Neutrophil (primary cell): Measurements from ENCODE around the gene STARD7.

Experiments
- H3K27ac ChIP-seq: fragments of 200-600 bp; sonication (generic); 2 replicates; pipeline ENCODE4 v1.5.1; 2016; ENCODE audit warnings: mild to moderate bottlenecking, moderate library complexity
- H3K27me3 ChIP-seq: fragments of 200-600 bp; sonication (generic); 2 replicates; pipeline ENCODE4 v1.6.0; 2016; ENCODE audit warnings: mild to moderate bottlenecking
- H3K36me3 ChIP-seq: fragments of 200-600 bp; sonication (generic); 2 replicates; pipeline ENCODE4 v1.5.1; 2017
- H3K4me1 ChIP-seq, 2 experiments: fragments of 200-600 bp in 1 of 2; sonication (generic) in 1 of 2; 1 replicate in 1 of 2; 2 replicates in 1 of 2; pipeline versions ENCODE4 v1.5.1 to v1.6.1; 2013 to 2016; ENCODE audit warnings: low read depth in 1 of 2, low read length in 1 of 2, mild to moderate bottlenecking in 1 of 2, moderate library complexity in 1 of 2; ENCODE audit not compliant: control insufficient read depth in 1 of 2, insufficient read depth in 1 of 2
- H3K4me3 ChIP-seq, 2 experiments: fragments of 200-600 bp in 1 of 2; sonication (generic) in 1 of 2; 1 replicate in 1 of 2; 2 replicates in 1 of 2; pipeline ENCODE4 v1.5.1; 2013 to 2016; ENCODE audit warnings: low read depth in 1 of 2, low read length in 1 of 2, mild to moderate bottlenecking in 1 of 2, moderate library complexity in 1 of 2
- H3K9me3 ChIP-seq: fragments of 200-600 bp; sonication (generic); 2 replicates; pipeline ENCODE4 v1.5.1; 2016
- CTCF ChIP-seq: fragments of 200-600 bp; sonication (generic); IDR thresholded peaks from 2 replicates; pipeline ENCODE4 v1.5.1; 2016; ENCODE audit warnings: antibody characterized with exemption

STARD7 gene

GRCh38 chr2:96184989-96185388 is 23.6 kb downstream of the STARD7 start:
- no peak overlapping the region for H3K4me3 ChIP-seq
- no peak for TF ChIP-seq CTCF
- no peaks in the 10 kb centered on the region for H3K4me1 ChIP-seq
- H3K9me3 ChIP-seq: no peaks in the 10 kb centered on the region
- H3K36me3 ChIP-seq: peaks cover 39% of the 10 kb centered on the region
- H3K27ac ChIP-seq: no peak overlapping the region
- no peaks in the 10 kb centered on the region for H3K27me3 ChIP-seq

GRCh38 chr2:96184188-96184587 is 24.4 kb downstream of the STARD7 start:
- no peak for TF ChIP-seq CTCF
- no peaks in the 10 kb centered on the region for H3K27me3 ChIP-seq

GRCh38 chr2:96181529-96181928 is 27.1 kb downstream of the STARD7 start:
- Histone ChIP-seq H3K9me3 (no peaks in the 10 kb centered on the region), H3K27ac (no peak overlapping the region), H3K36me3 (peaks cover 31% of the 10 kb centered on the region), H3K4me3 (no peak overlapping the region), H3K4me1 (no peaks in the 10 kb centered on the region), H3K27me3 (no peaks in the 10 kb centered on the region)
- no peak for TF ChIP-seq CTCF

More at GRCh38 chr2:96184188-96184587, 24.4 kb downstream of the STARD7 start:
- Histone ChIP-seq H3K36me3 (peaks cover 37% of the 10 kb centered on the region), H3K4me3 (no peak overlapping the region), H3K4me1 (no peaks in the 10 kb centered on the region), H3K9me3 (no peaks in the 10 kb centered on the region), H3K27ac (no peak overlapping the region)

- TF ChIP-seq CTCF: no peak
- Histone ChIP-seq H3K27me3 (no peaks in the 10 kb centered on the region), H3K9me3 (no peaks in the 10 kb centered on the region), H3K27ac (no peak overlapping the region), H3K4me1 (no peaks in the 10 kb centered on the region), H3K36me3 (peaks cover 21% of the 10 kb centered on the region), H3K4me3 (no peak overlapping the region)
These were observed 28.1 kb downstream of the STARD7 start for GRCh38 chr2:96180521-96180920.

GRCh38 chr2:96180002-96180401 is 28.6 kb downstream of the STARD7 start:
- H3K4me1 ChIP-seq: no peaks in the 10 kb centered on the region

More at GRCh38 chr2:96180002-96180401, 28.6 kb downstream of the STARD7 start:
- no peak overlapping the region for H3K4me3 ChIP-seq
- no peak overlapping the region for H3K27ac ChIP-seq
- peaks cover 16% of the 10 kb centered on the region for H3K36me3 ChIP-seq
- H3K9me3 ChIP-seq: no peaks in the 10 kb centered on the region
- H3K27me3 ChIP-seq: no peaks in the 10 kb centered on the region
- TF ChIP-seq CTCF: no peak
